Type B pancreatic cell (in vitro differentiated cells): ENCODE data around the gene NMNAT2. TPM values are rescaled to one million over a fixed set of nuclear protein-coding genes. Genes with fewer than 3 reads are reported as not detected.

Source experiments
- DNase-seq: peaks from one replicate; pipeline ENCODE4 v3.0.0; 2021; ENCODE audit warnings: mixed read lengths; ENCODE audit not compliant: unreplicated experiment; ENCODE audit errors: extremely low spot score
- H3K27ac Mint-ChIP-seq: 2 replicates; pipeline ENCODE4 v1.8.0; 2021; ENCODE audit warnings: mild to moderate bottlenecking, mixed read lengths
- H3K27me3 Mint-ChIP-seq: 2 replicates; pipeline ENCODE4 v1.8.0; 2021; ENCODE audit warnings: mixed read lengths
- H3K36me3 Mint-ChIP-seq: 2 replicates; pipeline ENCODE4 v1.8.0; 2021; ENCODE audit warnings: mixed read lengths
- H3K4me1 Mint-ChIP-seq: one replicate; pipeline ENCODE4 v1.8.0; 2021; ENCODE audit warnings: mixed read lengths; ENCODE audit not compliant: unreplicated experiment
- H3K4me3 Mint-ChIP-seq: 2 replicates; pipeline ENCODE4 v1.8.0; 2021; ENCODE audit warnings: mild to moderate bottlenecking, mixed read lengths
- H3K9me3 Mint-ChIP-seq: 2 replicates; pipeline ENCODE4 v1.8.0; 2021; ENCODE audit warnings: mixed read lengths
- total RNA-seq: library from RNA; stranded (reverse); gene quantifications from 2 replicates; pipeline ENCODE4 v1.2.1, GENCODE V29; 2021; ENCODE audit warnings: low replicate concordance
- TF ChIP-seq, protein P1 (sequence below): fragments of 200-600 bp; sonication (generic); conservative IDR thresholded peaks from 2 replicates; pipeline ENCODE4 v1.5.0; 2021; ENCODE audit warnings: antibody characterized with exemption, mild to moderate bottlenecking

NMNAT2 gene
- total RNA-seq, 1 donor from 2014 or later = 3.7 TPM

DNA sequence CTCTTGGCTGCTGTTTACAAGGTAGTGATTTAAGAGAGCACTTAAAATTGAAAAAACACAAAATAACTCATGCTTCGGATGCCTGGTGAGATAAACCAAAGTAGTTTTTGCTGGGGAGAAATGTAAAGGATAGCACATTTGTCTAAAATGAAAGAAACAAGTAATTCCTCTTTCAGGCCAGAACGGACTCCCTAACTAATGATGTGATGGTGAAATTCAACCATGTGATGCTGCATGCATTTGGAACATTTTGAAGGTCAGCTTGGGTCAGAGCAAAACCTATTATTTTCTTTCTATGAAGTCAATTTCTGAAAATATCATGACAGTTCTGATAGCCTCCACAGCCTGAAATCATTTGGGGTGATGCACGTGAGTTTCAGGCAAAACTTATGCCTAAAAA lies 27.6 kb downstream of the NMNAT2 start:
- no peak for DNase-seq
- Mint-ChIP-seq H3K27ac (no peak overlapping the region), H3K4me1 (no peaks in the 10 kb centered on the region), H3K36me3 (no peaks in the 10 kb centered on the region), H3K9me3 (no peaks in the 10 kb centered on the region), H3K27me3 (peaks cover 3% of the 10 kb centered on the region), H3K4me3 (no peak overlapping the region)
- TF ChIP-seq, protein P1, sequence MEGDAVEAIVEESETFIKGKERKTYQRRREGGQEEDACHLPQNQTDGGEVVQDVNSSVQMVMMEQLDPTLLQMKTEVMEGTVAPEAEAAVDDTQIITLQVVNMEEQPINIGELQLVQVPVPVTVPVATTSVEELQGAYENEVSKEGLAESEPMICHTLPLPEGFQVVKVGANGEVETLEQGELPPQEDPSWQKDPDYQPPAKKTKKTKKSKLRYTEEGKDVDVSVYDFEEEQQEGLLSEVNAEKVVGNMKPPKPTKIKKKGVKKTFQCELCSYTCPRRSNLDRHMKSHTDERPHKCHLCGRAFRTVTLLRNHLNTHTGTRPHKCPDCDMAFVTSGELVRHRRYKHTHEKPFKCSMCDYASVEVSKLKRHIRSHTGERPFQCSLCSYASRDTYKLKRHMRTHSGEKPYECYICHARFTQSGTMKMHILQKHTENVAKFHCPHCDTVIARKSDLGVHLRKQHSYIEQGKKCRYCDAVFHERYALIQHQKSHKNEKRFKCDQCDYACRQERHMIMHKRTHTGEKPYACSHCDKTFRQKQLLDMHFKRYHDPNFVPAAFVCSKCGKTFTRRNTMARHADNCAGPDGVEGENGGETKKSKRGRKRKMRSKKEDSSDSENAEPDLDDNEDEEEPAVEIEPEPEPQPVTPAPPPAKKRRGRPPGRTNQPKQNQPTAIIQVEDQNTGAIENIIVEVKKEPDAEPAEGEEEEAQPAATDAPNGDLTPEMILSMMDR = no peak

DNA sequence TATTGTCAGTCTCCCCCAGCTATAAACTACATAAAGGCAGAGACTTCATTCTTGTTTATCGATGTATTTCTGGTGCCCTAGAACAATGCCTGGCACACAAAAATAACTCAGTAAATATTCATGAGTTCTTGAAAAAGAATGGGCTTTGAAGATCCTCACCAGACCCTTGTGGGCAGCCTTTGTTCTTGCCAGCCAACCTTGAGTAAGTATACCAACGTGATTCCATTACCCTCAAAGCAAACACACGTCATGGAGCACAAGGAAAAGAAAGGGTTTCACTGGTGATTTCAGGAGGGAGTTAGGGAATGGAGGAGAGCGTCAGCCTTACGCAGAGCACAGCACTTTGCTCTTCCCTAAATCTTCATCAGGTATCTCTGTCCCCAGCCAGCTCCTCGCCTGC lies 29.4 kb downstream of the NMNAT2 start:
- H3K27me3 Mint-ChIP-seq = no peaks in the 10 kb centered on the region
- no peaks in the 10 kb centered on the region for H3K9me3 Mint-ChIP-seq
- no peak overlapping the region for H3K27ac Mint-ChIP-seq
- no peak overlapping the region for H3K4me3 Mint-ChIP-seq
- peaks cover 2% of the 10 kb centered on the region for H3K4me1 Mint-ChIP-seq
- DNase-seq = no peak
- TF ChIP-seq, protein P1 = no peak
- no peaks in the 10 kb centered on the region for H3K36me3 Mint-ChIP-seq

- TF ChIP-seq, protein P1 = no peak
- Mint-ChIP-seq H3K4me1 (peaks cover 8% of the 10 kb centered on the region), H3K4me3 (no peak overlapping the region), H3K27me3 (no peaks in the 10 kb centered on the region), H3K9me3 (no peaks in the 10 kb centered on the region), H3K27ac (no peak overlapping the region), H3K36me3 (no peaks in the 10 kb centered on the region)
- no peak for DNase-seq
Observed at GRCh38 chr1:183385340-183386144, 32.6 kb downstream of the NMNAT2 start.

DNA sequence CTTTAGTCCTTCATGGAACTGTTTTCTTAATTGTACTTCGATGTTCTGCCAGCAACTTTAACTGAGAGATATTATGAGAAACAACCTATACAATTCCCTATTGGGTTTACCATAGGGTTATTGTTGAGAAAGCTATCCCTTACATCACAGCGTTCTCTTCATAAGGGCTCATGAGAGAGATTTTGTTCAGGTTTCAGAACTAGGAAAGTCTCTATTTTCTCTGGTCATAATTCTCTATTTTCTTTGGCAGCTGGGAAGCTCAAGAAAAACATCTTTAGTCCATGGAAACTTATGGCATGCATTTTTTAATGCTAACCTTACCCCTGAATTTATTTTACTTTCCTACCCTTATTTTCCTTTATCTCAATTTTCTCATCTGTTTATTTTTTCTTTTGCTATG lies 38.2 kb downstream of the NMNAT2 start:
- DNase-seq = no peak
- Mint-ChIP-seq H3K27ac (no peak overlapping the region), H3K4me3 (no peak overlapping the region), H3K27me3 (no peaks in the 10 kb centered on the region), H3K4me1 (peaks cover 8% of the 10 kb centered on the region), H3K36me3 (no peaks in the 10 kb centered on the region), H3K9me3 (no peaks in the 10 kb centered on the region)
- TF ChIP-seq, protein P1 = no peak

DNA sequence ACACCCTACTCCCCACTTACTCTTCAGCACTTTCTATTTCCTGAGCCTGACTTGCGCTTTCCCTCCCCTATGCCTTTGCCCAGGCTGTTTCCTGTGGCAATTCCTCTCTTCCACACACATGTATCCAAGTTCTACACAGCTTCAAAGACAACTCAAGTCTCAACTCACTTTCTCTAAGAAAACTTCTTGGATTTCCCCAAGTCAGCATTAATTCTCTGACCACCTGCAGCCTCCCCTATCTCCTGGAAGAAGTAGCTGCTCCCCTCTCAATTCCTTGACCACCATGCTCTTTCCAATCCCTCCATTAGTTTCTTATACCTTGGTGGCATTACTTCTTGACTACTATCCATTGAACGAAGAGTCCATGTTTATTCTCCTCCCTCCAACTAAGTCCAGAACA lies 42.8 kb downstream of the NMNAT2 start:
- H3K9me3 Mint-ChIP-seq = no peaks in the 10 kb centered on the region
- no peak overlapping the region for H3K27ac Mint-ChIP-seq
- H3K4me3 Mint-ChIP-seq = no peak overlapping the region
- H3K4me1 Mint-ChIP-seq = peaks cover 6% of the 10 kb centered on the region
- no peak for DNase-seq
- TF ChIP-seq, protein P1 = no peak
- no peaks in the 10 kb centered on the region for H3K36me3 Mint-ChIP-seq
- no peaks in the 10 kb centered on the region for H3K27me3 Mint-ChIP-seq
